GM18873 (cell line): Measurements from ENCODE around the gene COL8A2.

Source experiments
- ATAC-seq: cut with Tn5 transposase; IDR thresholded peaks from one replicate; pipeline ENCODE4 v1.9.1; 2021; ENCODE audit warnings: mild to moderate bottlenecking, moderate library complexity, moderate number of reproducible peaks; ENCODE audit not compliant: unreplicated experiment, low FRiP score

COL8A2 gene

DNA sequence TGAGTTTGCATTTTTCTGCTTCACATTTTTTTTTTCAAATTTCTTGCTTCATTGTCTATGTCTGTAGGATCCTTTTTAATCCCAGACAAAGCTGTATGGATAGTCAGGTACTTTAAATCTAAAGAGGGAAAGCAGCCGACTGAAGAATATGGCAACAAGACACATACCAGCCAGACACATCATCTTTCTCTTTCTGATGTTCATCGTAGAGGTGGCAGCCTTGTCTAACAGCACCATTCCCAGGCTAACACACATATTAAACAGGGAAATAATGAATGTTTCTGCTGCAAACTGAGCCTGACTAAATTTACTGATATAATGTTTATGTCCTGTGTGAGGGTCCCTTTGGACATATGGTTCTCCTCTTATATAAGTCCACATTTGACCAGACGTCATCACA is 44.8 kb downstream of the COL8A2 start:
- ATAC-seq: no peak

DNA sequence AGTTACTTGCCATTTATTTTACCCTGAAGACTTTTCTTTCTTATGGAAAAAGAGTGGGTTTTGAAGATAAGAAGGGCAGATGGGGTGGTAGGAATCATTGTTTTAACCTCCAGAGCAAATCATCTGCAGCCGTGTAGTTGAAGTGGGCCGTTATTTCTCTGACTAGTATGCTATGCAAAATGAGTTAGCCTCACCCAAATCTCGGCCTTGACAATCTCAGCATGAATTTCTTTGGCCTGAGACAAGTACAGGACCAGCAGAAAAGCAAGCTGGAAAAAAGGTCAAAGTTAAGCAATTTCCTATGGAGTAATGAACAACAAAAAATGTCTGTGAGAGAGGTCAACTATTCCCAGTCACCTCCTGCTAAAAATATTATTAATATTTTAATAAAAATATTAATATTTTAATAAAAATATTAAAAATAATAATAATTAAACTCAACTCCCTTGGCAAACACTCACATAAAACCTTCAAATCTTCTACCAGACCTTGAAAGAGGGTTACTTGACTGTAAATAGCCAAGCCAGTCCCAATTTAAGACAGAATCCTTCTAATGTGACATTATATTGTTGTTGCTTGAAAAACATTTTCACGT is 47.9 kb downstream of the COL8A2 start:
- ATAC-seq: no peak

DNA sequence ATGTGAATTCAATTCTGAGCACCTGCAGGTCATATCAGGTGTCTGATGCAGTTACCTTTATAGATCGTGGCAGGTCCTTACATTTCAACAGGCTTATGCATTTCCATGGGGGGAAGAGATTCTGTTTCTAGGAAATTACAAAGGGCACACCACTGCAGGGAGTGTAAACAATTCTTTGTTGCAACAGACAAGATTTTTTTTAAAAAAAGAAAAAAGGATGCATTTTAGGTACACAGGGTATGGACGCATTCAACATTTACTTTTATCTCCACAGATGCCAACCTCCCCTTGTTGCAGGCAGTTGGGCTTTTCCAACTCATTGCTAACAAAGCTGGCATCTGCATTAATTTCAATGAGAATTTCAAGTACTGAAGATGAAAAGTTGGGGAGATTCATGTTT is 54.7 kb downstream of the COL8A2 start:
- ATAC-seq: no peak

DNA sequence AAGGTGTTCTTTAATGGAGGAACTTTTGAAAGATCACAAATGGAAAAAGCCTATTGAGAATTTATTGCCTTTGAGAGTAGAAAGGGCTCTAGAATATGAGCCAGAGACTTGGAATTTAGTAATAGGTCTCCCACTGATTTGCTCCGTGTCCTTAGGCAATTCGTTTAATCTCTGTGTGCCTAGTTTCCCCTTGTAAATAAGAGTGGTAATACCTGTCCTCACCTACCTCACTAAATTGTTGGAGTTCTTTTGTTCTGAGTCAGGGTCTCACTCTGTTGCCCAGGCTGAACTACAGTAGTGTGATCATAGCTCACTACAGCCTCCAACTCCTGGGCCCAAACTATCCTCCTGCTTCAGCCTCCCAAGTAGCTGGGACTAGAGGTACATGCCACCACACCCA is 56.2 kb downstream of the COL8A2 start:
- no peak for ATAC-seq

DNA sequence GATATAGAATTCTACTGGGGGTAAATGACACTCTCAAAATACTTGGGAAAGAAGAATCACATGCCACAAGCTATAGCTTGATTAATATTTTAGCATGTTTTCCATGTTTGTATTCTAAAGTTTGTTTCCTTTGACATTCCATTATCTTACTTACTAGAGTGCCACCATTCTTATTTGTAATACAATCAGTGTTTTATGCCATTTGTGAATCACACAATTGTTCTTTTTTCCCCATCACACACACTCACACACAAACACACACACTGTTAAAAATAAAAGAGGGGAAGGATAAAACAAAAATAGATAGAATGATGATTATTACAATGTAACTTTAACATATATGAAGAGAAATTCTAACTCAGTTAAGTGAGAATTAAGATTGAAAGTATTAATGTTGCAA is 57.2 kb downstream of the COL8A2 start:
- ATAC-seq: no peak

DNA sequence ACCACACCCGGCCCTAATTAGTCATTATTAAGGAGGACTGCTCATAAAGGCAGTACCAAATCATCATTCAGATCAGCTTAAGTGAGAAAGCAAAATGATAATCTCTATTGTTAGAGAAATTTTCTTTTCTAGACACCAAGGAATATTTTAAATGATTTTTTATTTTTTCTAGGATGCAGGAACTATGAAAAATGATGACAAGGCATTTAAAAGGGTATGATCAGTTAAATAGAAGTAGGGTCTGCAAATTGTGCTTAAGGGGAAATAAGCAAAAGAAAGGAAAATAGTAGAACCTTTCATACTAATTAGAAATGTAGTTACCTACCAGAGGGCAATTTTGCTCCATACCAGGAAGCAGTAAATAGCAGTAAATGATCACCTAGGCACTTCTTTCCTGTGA is 62.7 kb downstream of the COL8A2 start:
- ATAC-seq: no peak

DNA sequence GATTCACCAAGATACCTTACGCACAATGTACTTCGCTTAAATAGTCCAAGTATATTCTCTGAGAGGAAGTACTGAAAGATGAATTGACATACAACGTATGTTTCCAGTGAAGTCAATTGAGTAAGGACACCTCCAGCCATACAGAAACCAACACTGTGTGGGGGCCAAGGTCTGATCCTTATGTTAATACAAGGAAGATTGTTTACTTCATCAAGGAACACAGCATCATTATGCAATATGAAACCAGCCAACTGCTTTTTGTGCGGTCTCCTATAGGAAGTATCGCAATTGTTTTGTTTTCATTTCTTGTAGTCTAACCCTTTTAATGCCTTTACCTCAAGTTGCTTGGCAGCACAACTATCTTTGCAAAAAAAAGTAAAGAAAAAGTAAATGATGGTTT is 69.3 kb downstream of the COL8A2 start:
- ATAC-seq: no peak

DNA sequence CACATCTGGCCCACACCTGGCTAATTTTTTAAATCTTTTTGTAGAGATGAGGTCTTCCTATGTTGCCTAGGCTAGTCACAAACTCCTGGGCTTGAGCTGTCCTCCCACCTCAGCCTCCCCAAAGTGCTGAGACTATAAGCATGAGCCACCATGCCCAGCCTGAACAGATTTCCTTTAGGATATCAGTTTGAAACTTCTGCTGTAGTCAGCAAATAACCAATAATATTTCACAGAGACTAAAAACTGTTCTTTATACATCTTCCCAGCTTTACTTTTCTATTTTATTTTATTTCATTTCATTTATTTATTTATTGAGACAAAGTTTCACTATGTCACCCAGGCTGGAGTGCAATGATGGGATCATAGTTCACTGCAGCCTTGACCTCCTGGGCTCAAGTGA is 71.0 kb downstream of the COL8A2 start:
- no peak for ATAC-seq

DNA sequence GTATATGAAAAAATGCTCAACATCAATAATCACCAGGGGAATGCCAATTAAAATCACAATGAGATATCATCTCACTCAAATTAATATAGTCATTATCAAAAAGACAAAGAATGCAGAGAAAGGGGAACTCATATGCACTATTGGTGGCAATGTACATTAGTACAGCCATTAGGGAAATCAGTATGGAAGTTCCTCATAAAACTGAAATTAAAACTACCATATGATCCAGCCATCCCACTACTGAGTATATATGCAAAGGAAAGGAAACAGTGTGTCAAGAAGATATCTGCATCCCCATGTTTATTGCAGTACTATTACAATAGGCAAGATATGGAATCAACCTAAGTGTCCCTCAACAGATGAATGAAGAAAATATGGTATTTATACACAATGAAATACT is 73.2 kb downstream of the COL8A2 start:
- ATAC-seq: no peak
